Ectodermal cell (in vitro differentiated cells): ENCODE results near the gene CAST. TPM values are rescaled to one million over a fixed set of nuclear protein-coding genes. Genes with fewer than 3 reads are reported as not detected.
"Not testable (repeated sequence)": the region's sequence is repeated elsewhere in the genome, so short reads cannot be mapped to it uniquely, and the experiment has no call there.

Source experiments
- H3K27ac ChIP-seq: 2 replicates; pipeline ENCODE4 v1.7.0; 2013; ENCODE audit warnings: mild to moderate bottlenecking, low read depth, low read length; ENCODE audit not compliant: insufficient read depth, poor library complexity, severe bottlenecking
- H3K27me3 ChIP-seq: 2 replicates; pipeline ENCODE4 v1.7.0; 2013; ENCODE audit warnings: mild to moderate bottlenecking, low read length; ENCODE audit not compliant: insufficient read depth, control insufficient read depth, poor library complexity, severe bottlenecking
- H3K36me3 ChIP-seq: one replicate; pipeline ENCODE4 v1.7.0; 2013; ENCODE audit warnings: low read length; ENCODE audit not compliant: control insufficient read depth, insufficient read depth
- H3K4me1 ChIP-seq: one replicate; pipeline ENCODE4 v1.7.0; 2013; ENCODE audit warnings: low read length; ENCODE audit not compliant: control insufficient read depth, insufficient read depth
- H3K4me3 ChIP-seq: 2 replicates; pipeline ENCODE4 v1.7.0; 2013; ENCODE audit warnings: low read depth, low read length, control low read depth; ENCODE audit not compliant: insufficient read depth
- H3K9me3 ChIP-seq: 2 replicates; pipeline ENCODE4 v1.7.0; 2013; ENCODE audit warnings: mild to moderate bottlenecking, low read length, moderate library complexity; ENCODE audit not compliant: control insufficient read depth
- WGBS, 2 experiments: methylation state at CpG; one replicate each; pipeline ENCODE4 v1.1.7; 2013; ENCODE audit warnings: missing lambda C conversion rate in 2 of 2; 5-methylcytosine and 5-hydroxymethylcytosine counted together
- polyA plus RNA-seq, 4 experiments: library from polyadenylated mRNA; stranded (reverse); fragments of 50-300 nt; gene quantifications; one replicate each; pipeline ENCODE4 v1.2.3, GENCODE V29; 2013

Gene CAST, protein sequence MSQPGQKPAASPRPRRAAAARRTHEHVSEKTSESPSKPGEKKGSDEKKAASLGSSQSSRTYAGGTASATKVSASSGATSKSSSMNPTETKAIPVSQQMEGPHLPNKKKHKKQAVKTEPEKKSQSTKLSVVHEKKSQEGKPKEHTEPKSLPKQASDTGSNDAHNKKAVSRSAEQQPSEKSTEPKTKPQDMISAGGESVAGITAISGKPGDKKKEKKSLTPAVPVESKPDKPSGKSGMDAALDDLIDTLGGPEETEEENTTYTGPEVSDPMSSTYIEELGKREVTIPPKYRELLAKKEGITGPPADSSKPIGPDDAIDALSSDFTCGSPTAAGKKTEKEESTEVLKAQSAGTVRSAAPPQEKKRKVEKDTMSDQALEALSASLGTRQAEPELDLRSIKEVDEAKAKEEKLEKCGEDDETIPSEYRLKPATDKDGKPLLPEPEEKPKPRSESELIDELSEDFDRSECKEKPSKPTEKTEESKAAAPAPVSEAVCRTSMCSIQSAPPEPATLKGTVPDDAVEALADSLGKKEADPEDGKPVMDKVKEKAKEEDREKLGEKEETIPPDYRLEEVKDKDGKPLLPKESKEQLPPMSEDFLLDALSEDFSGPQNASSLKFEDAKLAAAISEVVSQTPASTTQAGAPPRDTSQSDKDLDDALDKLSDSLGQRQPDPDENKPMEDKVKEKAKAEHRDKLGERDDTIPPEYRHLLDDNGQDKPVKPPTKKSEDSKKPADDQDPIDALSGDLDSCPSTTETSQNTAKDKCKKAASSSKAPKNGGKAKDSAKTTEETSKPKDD
- 79.0 TPM for polyA plus RNA-seq (2013, experiment 1 of 4)
- polyA plus RNA-seq (2013, experiment 2 of 4) = 74.8 TPM
- 68.0 TPM for polyA plus RNA-seq (2013, experiment 3 of 4)
- polyA plus RNA-seq (2013, experiment 4 of 4) = 70.8 TPM

DNA sequence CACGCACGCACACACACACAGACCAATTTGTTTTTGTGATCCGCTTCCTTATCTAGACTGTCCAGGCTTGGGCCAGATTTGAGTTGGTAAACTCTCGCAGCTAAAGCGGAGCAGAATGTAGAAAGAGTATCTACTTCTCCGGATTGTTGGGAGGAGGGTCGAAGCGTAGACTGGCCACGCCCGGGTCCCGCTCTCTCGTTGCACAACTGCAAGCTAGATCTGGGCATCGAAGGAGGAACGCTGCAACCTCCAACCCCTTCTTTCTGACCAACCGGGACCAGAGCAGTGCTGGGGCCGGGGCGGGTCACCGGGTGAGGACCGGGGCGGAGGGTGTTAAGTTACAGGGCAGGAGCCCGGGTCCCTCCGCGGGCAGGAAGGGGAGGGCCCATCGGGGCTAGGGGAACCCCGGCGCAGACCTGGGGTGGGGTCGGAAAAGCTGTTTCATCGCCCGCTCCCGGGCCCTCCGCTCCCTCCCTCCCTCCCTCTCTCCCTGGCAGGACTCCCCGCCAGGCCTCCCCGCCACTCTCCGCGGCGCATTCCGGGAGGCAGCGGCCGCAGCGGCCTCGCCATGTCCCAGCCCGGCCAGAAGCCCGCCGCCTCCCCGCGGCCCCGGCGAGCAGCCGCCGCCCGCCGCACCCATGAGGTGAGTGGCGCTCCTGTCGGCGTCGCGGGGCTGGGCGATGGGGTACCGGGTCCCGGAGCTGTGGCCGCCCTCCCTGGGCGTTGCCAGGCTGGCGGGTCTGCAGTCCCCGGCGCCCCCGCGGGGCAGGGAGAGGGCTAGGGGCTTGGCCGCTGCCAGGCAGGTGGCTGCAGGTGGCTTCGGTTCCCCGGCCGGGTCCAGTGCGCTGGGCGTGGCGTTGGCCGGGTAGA lies at the start of gene CAST:
Gene CAST, plus strand, starts transcription at position 522 of the 870 bp plus-strand sequence. Its CDS starts 47 bp downstream, at position 569.
- Histone ChIP-seq H3K27me3 (peaks cover 42% of the 10 kb centered on the region), H3K27ac (peak within 1 kb of the TSS; percentile 6), H3K4me3 (peak within 1 kb of the TSS; percentile 76), H3K4me1 (peaks cover 5% of the 10 kb centered on the region), H3K36me3 (no peaks in the 10 kb centered on the region), H3K9me3 (no peaks in the 10 kb centered on the region)
- 0% methylated on average over 75 of the region's 75 CpGs for WGBS, 2 experiments

DNA sequence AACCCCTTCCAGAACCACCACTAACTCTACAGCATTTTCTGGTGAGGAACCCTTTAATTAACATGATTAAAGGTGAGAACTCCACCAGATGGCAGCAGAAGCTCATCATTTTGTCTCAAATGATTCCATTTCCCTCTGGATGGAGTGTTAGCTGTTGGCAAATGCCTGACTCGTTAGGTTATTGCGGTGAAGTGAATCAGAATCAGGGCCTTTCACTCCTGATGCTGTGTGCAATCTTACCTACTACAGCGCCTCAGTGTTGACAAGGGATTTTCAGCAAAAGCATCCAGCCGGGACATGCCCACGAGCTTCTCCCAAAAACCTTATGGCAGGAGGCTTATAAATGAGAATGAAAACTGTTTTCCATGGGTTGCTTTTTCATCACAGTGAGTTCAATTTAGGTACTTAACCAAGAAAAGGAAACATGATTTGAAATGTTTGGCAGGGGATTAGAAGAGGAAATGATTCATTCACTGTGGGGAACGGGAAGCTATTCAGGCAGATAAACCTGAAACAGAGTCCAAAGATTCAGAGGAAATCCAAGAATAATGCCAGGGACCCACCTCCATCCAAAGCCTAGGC lies 48.0 kb upstream of the CAST start:
- no peaks in the 10 kb centered on the region for H3K9me3 ChIP-seq
- no peaks in the 10 kb centered on the region for H3K27me3 ChIP-seq
- no peaks in the 10 kb centered on the region for H3K36me3 ChIP-seq
- no peak overlapping the region for H3K4me3 ChIP-seq
- no peaks in the 10 kb centered on the region for H3K4me1 ChIP-seq
- no peak overlapping the region for H3K27ac ChIP-seq
- 43 to 50% methylated on average over 6 of the region's 6 CpGs for WGBS, 2 experiments

DNA sequence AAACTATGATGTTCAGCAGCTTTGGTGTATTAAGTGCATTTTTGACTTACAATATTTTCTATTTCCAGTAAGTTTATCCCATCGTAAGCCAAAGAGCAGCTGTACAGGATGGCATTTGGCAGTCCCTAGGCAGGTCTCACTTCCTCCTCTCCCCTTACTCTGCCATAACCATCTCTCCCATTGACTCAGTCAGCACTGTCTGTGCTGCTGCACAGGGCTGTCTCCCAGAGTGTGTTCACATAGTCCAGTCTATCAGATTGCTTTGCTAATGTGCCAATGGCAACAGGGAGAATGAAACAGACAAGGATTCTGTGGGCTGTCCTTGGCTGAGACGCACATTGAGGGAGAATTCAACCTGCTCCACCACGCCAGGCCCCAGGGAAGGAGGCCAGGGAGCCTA lies 47.0 kb upstream of the CAST start:
- Histone ChIP-seq H3K4me3 (no peak overlapping the region), H3K4me1 (no peaks in the 10 kb centered on the region), H3K9me3 (no peaks in the 10 kb centered on the region), H3K36me3 (no peaks in the 10 kb centered on the region), H3K27me3 (no peaks in the 10 kb centered on the region), H3K27ac (no peak overlapping the region)
- WGBS, 2 experiments = 95 to 99% methylated on average over 3 of the region's 3 CpGs

DNA sequence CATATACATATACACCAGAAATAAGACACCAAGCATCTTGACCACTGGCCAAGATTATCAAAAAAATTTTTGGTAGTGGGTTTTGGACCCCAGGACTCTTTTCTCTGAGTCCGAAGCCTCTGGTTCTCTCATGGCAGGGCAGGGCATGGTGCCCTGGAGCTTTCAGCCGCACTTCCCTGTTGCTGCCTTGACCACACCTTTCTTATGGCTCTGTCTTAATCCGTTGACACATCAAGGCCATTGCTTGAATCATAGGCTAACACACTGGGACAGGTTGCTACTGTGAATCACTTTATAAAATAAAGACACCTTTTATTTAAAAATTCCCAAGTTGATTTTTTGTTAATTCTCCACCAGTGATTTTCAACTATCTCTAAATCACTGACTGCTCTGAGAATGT lies 45.4 kb upstream of the CAST start:
- Histone ChIP-seq H3K27ac (no peak overlapping the region), H3K4me1 (no peaks in the 10 kb centered on the region), H3K36me3 (no peaks in the 10 kb centered on the region), H3K4me3 (no peak overlapping the region), H3K9me3 (no peaks in the 10 kb centered on the region), H3K27me3 (no peaks in the 10 kb centered on the region)
- WGBS, 2 experiments = 92 to 97% methylated on average over 3 of the region's 3 CpGs

DNA sequence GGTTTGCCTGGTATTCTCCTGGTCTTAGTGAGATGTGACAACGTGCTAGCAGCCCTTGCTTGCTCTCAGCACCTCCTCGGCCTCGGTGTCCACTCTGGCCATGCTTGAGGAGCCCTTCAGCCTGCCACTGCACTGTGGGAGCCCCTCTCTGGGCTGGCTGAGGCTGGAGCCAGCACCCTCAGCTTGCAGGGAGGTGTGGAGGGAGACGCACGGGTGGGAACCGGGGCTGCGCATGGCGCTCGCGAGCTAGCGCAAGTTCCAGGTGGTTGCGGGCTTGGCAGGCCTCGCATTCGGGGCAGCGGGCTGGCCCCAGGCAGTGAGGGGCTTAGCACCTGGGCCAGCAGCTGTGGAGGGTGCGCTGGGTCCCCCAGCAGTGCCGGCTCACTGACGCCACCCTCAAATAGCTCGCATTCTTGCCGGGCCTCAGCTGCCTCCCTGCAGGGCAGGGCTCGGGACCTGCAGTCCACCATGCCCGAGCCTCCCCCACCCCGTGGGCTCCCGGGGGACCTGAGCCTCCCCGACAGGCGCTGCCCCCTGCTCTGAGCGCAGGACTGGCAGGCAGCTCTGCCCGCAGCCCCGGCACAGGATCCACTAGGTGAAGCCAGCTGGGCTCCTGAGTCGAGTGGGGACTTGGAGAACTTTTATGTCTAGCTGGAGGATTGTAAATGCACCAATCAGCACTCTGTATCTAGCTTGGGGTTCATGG lies 43.7 kb upstream of the CAST start:
- H3K4me3 ChIP-seq, H3K4me1 ChIP-seq, H3K27me3 ChIP-seq, H3K36me3 ChIP-seq, H3K9me3 ChIP-seq, H3K27ac ChIP-seq: not testable (repeated sequence)
- 95 to 96% methylated on average over 30 of the region's 30 CpGs for WGBS, 2 experiments

DNA sequence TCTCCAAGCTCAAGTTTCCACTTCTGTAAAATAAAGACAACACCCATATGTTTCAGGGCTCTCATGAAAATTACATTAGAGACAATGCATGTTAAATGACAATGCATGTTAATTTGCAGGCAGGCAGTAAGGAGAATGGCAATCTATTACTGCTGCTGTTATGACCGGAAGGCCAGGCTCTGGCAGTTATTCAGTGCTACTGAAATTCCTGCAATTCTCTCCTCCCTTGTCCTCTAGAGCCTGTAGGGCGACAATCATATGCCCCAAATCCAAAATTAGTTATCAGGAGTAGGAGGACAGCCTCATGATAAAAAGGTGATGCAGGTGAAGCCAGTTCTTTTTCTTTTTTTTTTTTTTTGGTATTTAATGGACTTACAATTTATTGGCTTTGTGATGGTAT lies 42.2 kb upstream of the CAST start:
- no peaks in the 10 kb centered on the region for H3K36me3 ChIP-seq
- WGBS, 2 experiments = 87 to 96% methylated on average over 2 of the region's 2 CpGs
- H3K9me3 ChIP-seq = no peaks in the 10 kb centered on the region
- no peak overlapping the region for H3K4me3 ChIP-seq
- no peaks in the 10 kb centered on the region for H3K27me3 ChIP-seq
- H3K27ac ChIP-seq = no peak overlapping the region
- no peaks in the 10 kb centered on the region for H3K4me1 ChIP-seq

DNA sequence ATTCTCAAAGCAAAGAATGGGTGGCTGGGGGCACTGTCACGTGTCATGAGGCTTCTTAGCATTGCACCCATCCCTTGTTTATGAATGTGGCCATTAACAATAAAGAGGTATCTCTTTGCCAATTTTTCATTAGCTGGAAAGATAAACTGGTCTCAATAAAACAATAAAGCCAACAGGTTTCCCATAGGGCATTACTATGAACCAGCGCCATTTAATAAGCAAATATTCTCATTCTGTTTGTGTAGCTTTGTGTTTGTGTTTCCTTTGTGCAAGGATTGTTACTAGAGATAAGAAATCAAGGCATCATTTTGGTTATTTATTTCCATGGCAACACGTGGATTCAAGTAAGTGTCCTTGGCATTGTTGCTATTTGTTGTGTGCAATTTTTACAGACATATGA lies 37.6 kb upstream of the CAST start:
- WGBS, 2 experiments = 93 to 96% methylated on average over 3 of the region's 3 CpGs
- Histone ChIP-seq H3K4me1 (no peaks in the 10 kb centered on the region), H3K4me3 (no peak overlapping the region), H3K9me3 (no peaks in the 10 kb centered on the region), H3K27me3 (no peaks in the 10 kb centered on the region), H3K36me3 (no peaks in the 10 kb centered on the region), H3K27ac (no peak overlapping the region)

DNA sequence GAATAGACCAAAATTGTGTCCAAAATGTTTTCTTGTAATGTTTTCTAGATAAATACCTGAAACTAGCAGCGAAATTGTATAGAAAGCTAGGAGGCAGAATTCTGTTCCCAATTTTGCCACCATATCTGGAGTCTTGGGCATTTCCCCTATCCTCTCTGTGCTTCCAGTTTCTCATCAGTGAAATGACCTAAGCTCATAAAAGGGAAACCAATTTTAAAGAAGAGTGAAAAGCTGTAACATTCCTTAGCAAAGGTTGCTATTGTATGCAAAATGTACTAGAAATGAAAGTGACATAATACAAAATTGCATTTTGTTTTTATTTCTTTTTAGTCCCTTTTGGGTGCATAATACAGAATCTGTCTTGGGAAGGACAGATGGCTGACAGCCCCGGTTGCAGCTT lies 36.8 kb upstream of the CAST start:
- 93 to 95% methylated on average over 2 of the region's 2 CpGs for WGBS, 2 experiments
- no peaks in the 10 kb centered on the region for H3K4me1 ChIP-seq
- no peaks in the 10 kb centered on the region for H3K27me3 ChIP-seq
- H3K36me3 ChIP-seq = no peaks in the 10 kb centered on the region
- no peaks in the 10 kb centered on the region for H3K9me3 ChIP-seq
- no peak overlapping the region for H3K4me3 ChIP-seq
- no peak overlapping the region for H3K27ac ChIP-seq

DNA sequence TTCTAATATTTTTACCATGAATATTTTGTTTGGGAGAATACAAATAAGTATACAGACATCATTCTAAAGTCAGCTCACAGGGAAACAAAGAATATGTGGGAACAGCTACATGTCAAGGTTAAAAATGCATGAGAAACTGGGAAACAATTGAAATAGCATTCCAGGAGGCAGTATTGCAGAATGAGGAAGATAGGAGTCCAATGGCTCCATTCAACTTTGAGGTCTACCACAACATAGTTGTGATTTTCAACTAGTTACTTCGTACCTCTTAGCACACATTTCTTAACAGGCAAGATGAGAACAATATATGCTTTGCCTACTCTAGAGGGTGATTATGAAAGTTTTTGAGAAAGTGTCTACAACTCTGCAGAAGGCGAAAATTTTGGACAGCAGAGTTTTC lies 35.2 kb upstream of the CAST start:
- Histone ChIP-seq H3K27me3 (no peaks in the 10 kb centered on the region), H3K4me1 (no peaks in the 10 kb centered on the region), H3K4me3 (no peak overlapping the region), H3K27ac (no peak overlapping the region), H3K36me3 (no peaks in the 10 kb centered on the region), H3K9me3 (no peaks in the 10 kb centered on the region)
- 87 to 91% methylated on average over 1 to 2 of the region's 2 CpGs for WGBS, 2 experiments
